ENCODE data around the gene HDAC10.

DNA sequence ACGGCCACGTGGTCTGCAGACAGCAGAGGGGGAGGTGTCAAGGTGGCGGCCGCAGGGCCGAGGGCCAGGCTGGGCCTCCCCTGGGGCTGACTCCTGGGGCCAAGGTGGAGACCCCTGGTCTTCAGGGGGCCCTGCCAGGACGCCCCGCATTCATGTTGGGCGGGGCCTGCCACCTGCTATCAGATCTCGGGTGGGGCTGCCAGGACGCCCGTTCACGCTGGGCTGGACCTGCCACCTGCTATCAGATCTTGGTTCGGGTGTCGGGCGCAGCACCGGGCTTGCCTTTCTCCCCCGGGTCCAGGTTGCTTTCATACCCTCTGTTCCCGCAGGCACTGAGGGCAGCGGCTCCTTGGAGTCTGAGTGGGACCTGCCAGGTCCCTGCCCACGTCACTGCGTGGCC, 35.2 kb upstream of the HDAC10 start:
- TF ChIP-seq POLR2AphosphoS5 (IDR thresholded peaks at IDR 0.05; ENCODE audit: low read depth, low read length), result no peak
- no peak for TF ChIP-seq TAF1 (IDR thresholded peaks at IDR 0.05; ENCODE audit: low read depth, low read length)
- TF ChIP-seq POLR2A (IDR thresholded peaks at IDR 0.05; ENCODE audit: low read depth, low read length), result no peak
- TF ChIP-seq SPI1 (IDR thresholded peaks at IDR 0.05; ENCODE audit: low read depth, low read length), result no peak
- TF ChIP-seq POU2F2 (IDR thresholded peaks at IDR 0.05; ENCODE audit: low read depth, low read length), result no peak
